ENCODE results near the gene MYBL2. TPM values are rescaled to one million over a fixed set of nuclear protein-coding genes. Genes with fewer than 3 reads are reported as not detected.

Gene MYBL2
- total and polyA plus RNA-seq, 12 donors: 0.17 to 6.0 (median 1.0) TPM; not detected in 1

- Histone ChIP-seq H3K4me1 (replicated peaks in 1 of 2) (no peaks in the 10 kb centered on the region), H3K4me3 (no peak overlapping the region), H3K36me3 (replicated peaks in 1 of 2) (no peaks in the 10 kb centered on the region), H3K27ac (no peak overlapping the region), H3K9me3 (replicated peaks in 1 of 3) (no peaks in the 10 kb centered on the region), H3K27me3 (no peaks in the 10 kb centered on the region)
- intact Hi-C loops (cut with DNase I): no loop called here
- 90 to 98% (median 93%) methylated on average over 5 to 7 of the region's 7 CpGs for WGBS, 4 donors
- DNase-seq: no peak
- TF ChIP-seq POLR2A (IDR thresholded peaks at IDR 0.05) (no peak), CTCF (IDR thresholded peaks at IDR 0.05) (no peak)
Observed at GRCh38 chr20:43737925-43738324, 71.0 kb downstream of the MYBL2 start.

GRCh38 chr20:43739148-43739749, 72.3 kb downstream of the MYBL2 start:
- WGBS, 4 donors: 86 to 90% (median 88%) methylated on average over 5 to 9 of the region's 9 CpGs
- DNase-seq: no peak
- H3K36me3 ChIP-seq (replicated peaks in 1 of 2): no peaks in the 10 kb centered on the region
- TF ChIP-seq POLR2A (IDR thresholded peaks at IDR 0.05) (no peak), CTCF (IDR thresholded peaks at IDR 0.05) (no peak)
- intact Hi-C loops (cut with DNase I): no loop called here
- no peak overlapping the region for H3K27ac ChIP-seq
- H3K4me1 ChIP-seq (replicated peaks in 1 of 2): no peaks in the 10 kb centered on the region
- peaks cover 6% of the 10 kb centered on the region for H3K27me3 ChIP-seq
- no peak overlapping the region for H3K4me3 ChIP-seq
- H3K9me3 ChIP-seq (replicated peaks in 1 of 3): no peaks in the 10 kb centered on the region

GRCh38 chr20:43740642-43741041, 73.7 kb downstream of the MYBL2 start:
- no peak for DNase-seq
- no peaks in the 10 kb centered on the region for H3K36me3 ChIP-seq (replicated peaks in 1 of 2)
- H3K27me3 ChIP-seq: peaks cover 6% of the 10 kb centered on the region
- H3K9me3 ChIP-seq (replicated peaks in 1 of 3): no peaks in the 10 kb centered on the region
- no peak overlapping the region for H3K27ac ChIP-seq
- no peaks in the 10 kb centered on the region for H3K4me1 ChIP-seq (replicated peaks in 1 of 2)
- intact Hi-C loops (cut with DNase I): no loop called here
- H3K4me3 ChIP-seq: no peak overlapping the region
- 78 to 89% (median 82%) methylated on average over 3 of the region's 3 CpGs for WGBS, 4 donors
- no peak for TF ChIP-seq POLR2A (IDR thresholded peaks at IDR 0.05)

GRCh38 chr20:43744151-43744611, 77.3 kb downstream of the MYBL2 start:
- Histone ChIP-seq H3K4me1 (replicated peaks in 1 of 2) (no peaks in the 10 kb centered on the region), H3K36me3 (replicated peaks in 1 of 2) (no peaks in the 10 kb centered on the region), H3K4me3 (no peak overlapping the region), H3K27me3 (peaks cover 14% of the 10 kb centered on the region), H3K9me3 (replicated peaks in 1 of 3) (no peaks in the 10 kb centered on the region), H3K27ac (no peak overlapping the region)
- WGBS, 4 donors: 65 to 82% (median 70%) methylated on average over 2 to 9 of the region's 9 CpGs
- intact Hi-C loops (cut with DNase I): no loop called here
- TF ChIP-seq POLR2A (IDR thresholded peaks at IDR 0.05) (no peak), CTCF (IDR thresholded peaks at IDR 0.05) (no peak)
- DNase-seq: no peak

Data from adrenal gland (tissue), 12 donors.